ENCODE measurements around the gene FUT6.
"Not testable (repeated sequence)": the region's sequence is repeated elsewhere in the genome, so short reads cannot be mapped to it uniquely, and the experiment has no call there.

Gene FUT6

DNA sequence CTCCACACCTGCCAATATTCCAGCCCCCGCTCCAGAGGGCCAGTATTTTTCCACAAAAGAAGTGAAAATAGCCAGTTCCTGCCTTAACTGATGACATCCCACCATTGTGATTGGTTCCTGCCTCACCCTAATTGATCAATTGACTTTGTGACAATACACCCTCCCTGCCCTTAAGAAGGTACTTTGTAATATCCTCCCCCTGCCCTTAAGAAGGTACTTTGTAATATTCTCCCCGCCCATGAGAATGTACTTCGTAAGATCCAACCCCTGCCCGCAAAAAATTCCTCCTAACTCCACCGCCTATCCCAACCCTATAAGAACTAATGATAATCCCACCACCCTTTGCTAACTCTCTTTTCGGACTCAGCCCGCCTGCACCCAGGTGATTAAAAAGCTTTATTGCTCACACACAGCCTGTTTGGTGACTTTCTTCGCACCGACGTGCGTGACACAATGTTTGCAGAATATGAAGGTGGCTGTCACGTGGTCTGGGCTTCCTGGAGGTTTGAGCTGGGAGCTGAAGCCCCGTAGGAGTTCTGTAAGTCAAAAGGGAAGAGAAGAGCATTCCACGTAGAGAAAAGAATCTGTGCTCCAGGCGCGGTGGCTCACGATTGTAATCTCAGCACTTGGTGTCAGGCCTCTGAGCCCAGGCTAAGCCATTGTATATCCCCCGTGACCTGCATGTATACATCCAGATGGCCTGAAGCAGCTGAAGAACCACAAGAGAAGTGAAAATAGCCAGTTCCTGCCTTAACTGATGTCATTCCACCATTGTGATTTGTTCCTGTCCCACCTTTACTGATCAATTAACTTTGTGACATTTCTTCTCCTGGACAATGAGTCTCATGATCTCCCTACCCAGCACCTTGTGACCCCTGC, 17.9 kb upstream of the FUT6 start:
- no peak for DNase-seq (ENCODE audit: low spot score)

DNA sequence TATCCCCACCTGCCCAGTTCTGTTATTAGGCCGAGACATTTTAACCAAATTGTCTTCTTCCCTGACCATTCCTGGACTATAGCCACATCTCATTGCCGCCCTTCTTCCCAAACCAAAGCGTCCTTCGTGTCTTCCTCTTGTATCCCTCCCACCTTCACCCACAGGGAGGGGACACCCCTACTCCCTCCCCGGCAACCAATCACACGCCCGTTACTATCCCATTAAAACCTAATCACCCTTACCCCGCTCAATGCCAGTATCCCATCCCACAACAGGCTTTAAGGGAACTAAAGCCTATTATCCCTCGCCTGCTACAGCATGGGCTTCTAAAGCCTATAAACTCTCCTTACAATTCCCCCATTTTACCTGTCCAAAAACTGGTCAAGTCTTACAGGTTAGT, 15.6 kb upstream of the FUT6 start:
- not testable (repeated sequence) for DNase-seq (ENCODE audit: low spot score)

DNA sequence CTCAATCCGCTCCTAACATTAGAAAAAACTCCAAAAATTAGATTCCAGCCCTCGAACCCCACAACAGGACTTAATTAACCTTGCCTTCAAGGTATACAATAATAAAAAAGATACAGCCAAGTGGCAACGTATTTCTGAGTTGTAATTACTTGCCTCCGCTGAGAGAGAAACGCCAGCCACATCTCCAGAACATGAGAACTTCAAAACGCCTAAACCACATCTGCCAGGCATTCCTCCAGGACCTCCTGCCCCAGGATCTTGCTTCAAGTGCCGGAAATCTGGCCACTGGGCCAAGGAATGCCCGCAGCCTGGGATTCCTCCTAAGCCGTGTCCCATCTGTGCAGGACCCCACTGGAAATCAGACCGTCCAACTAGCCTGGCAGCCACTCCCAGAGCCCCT, 14.6 kb upstream of the FUT6 start:
- not testable (repeated sequence) for DNase-seq (ENCODE audit: low spot score)

DNA sequence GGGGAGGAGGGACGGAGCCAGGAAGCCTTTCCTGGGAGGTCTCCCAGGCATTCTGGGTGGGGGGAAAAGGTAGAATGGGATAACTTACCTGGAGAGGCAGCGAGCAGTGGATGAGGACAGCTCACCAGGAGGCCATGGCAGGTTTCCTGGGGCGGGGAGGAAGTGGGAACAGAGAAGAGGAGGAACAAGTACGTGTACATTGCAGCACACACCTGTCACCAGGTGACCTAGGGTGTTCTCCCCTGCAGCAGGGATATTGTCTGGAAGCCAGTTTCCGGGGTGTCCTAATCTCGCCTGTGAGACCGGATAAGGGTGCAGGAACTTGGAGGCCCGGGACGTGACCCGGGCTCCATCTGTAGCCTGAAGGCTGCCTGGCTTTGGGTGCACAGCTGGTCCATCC, 11.8 kb upstream of the FUT6 start, which contains the start of gene FUT3:
TSS of gene FUT3 (minus strand) at position 148 of the 400 bp plus-strand sequence.
- DNase-seq (ENCODE audit: low spot score), result no peak

DNA sequence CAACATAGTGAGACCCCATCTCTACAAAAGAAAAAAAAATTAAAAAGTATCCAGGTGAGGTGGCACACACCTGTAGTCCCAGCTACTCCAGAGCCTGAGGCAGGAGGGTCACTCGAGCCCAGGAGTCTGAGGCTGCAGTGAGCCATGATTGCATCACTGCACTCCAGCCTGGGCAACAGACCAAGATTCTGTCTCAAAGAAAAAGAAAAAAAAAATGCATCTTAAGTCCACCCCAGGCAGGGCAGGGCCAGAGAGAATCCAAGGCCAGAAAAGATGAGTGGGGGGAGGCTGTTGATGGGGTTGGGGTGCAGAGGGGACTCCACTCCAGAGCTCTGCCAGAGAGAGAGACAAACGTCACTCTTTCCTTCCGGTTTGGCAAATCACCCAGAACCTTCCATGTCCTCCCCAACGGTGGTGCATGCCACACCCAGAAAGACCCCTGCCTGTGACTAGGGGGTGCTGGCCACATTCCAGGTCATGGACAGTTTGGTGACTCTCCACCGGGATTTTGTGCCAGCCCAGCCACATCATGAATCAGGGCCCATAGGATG, 11.3 kb upstream of the FUT6 start:
- DNase-seq (ENCODE audit: low spot score), result no peak

DNA sequence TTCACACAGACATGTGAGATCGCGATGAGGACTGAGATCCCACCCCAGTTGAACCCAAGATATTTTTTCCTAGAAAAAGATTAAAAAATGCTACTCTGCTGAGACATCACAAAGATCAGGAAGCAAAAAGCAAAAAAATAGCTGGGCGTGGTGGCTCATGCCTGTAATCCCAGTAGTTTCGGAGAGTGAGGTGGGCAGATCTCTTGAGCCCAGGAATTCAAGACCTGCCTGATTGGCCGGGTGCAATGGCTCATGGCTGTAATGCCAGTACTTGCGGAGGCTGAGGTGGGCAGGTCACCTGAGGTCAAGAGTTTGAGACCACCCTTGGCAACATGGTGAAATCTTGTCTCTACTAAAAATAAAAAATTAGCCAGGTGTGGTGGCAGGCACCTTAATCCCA, 10.7 kb upstream of the FUT6 start:
- DNase-seq (ENCODE audit: low spot score), result no peak

DNA sequence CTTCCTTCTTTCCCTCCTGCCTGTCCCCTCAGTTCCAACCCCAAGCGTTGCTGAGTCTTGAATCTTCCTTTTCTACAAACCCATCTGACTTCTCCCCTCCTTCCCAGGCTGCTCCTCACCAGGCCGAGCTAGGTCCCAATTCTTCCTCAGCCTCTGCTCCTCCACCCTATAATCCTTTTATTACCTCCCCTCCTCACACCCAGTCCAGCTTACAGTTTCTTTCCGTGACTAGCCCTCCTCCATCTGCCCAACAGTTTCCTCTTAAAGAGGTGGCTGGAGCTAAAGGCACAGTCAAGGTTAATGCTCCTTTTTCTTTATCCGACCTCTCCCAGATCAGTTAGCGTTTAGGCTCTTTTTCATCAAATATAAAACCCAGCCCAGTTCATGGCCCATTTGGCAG, 9.1 kb upstream of the FUT6 start:
- not testable (repeated sequence) for DNase-seq (ENCODE audit: low spot score)

DNA sequence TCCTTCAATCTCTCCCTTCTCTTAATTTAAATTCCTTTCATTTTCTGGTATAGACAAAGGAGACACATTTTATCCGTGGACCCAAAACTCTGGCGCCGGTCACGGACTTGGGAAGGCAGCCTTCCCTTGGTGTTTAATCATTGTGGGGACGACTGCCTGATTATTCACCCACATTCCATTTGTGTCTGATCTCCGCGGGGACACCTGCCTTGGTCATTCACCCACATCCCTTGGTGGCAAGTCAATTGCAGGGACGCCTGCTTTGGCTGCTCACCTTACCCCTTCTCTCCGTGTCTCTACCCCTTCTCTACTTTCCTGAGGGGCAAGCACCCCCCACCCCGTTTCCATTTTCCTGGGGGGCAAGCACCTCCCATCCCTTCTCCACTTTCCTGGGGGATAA, 8.3 kb upstream of the FUT6 start:
- DNase-seq (ENCODE audit: low spot score), result not testable (repeated sequence)

DNA sequence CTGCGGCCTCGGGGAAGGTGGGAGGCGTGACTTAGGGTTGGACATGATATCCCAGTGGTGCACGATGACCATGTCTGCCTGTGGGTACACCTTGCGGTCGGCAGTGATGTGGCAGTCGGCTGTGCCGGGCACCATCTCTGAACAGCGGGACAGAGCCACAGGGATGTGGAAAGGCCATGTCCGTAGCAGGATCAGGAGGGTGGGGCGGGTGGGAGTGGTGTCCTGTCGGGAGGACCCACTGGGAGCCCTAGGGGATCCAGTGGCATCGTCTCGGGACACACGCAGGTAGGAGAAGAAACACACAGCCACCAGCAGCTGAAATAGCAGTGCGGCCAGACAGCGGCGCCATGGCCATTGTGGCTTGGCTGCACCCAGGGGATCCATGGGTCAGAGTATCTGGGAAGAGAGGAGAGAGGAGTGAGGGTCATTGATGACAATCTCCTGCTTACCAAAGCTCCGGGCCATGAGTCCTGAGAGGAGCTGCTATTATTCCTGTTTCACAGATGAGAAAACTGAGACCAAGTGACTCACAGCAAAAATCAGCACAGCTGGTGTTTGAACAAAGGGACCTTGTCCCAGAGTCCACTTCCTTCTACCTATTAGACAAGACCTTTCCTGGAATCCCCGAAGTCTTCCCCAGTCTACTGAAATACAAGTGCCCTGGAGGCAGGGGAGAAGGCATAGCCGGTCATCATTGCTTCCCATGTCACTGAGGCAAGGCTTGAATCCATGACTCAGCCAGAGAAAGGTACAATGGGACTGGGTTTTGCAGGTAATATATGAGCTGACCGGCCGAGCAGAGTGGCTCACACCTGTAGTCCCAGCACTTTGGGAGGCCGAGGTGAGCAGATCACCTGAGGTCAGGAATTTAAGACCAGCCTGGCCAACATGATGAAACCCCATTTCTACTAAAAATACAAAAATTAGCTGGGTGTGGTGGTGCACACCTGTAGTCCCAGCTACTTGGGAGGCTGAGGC, 5.2 kb upstream of the FUT6 start:
- no peak for DNase-seq (ENCODE audit: low spot score)

DNA sequence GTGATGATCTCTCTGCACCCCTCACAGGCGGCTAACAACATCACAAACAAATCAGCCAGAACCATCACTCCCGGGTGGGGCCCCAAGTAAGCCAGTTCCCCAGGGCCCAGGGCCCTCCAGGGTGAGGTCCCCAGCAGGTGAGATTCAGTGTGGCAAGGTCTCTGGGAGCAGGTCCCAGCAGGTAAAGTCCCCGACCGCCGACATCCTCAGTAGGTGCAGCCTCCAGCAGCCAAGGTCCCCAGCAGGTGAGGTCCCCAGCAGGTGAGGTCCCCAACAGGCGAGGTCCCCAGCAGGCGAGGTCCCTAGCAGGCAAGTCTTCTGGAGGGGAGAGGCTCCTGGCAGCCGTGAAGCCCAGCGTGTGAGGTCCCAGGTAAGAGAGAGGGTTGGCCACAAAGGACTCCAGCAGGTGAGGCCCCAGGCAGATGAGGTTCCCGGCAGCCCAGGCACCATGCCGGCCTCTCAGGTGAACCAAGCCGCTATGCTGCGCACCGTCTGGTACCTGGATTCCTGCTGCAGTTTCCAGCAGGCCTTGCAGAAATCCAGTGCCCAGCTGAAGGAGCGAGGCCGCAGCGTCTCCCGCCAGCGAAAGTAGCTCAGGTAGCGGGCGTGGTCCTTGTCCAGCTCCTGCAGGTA, 3.9 kb upstream of the FUT6 start:
- no peak for DNase-seq (ENCODE audit: low spot score)

DNA sequence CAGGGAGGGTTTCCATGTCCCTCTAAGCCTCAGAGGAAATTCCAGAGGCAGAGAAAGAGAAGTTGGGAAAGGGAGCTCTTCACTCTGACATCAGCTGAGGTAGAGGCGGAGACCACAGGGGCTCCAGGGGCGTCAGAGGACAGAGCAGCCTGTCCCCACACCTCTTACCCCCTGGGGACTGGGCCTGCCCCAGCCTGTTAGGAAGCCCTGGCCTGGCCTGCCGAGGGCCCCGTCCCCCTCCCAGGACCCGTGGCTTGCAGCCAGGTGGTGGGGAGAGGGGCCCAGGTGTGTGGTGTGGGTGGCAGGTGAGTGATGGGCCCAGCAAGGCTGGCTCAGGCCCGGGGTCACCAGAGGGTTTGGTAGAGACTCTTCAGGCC, 2.2 kb upstream of the FUT6 start:
- not testable (repeated sequence) for DNase-seq (ENCODE audit: low spot score)

DNA sequence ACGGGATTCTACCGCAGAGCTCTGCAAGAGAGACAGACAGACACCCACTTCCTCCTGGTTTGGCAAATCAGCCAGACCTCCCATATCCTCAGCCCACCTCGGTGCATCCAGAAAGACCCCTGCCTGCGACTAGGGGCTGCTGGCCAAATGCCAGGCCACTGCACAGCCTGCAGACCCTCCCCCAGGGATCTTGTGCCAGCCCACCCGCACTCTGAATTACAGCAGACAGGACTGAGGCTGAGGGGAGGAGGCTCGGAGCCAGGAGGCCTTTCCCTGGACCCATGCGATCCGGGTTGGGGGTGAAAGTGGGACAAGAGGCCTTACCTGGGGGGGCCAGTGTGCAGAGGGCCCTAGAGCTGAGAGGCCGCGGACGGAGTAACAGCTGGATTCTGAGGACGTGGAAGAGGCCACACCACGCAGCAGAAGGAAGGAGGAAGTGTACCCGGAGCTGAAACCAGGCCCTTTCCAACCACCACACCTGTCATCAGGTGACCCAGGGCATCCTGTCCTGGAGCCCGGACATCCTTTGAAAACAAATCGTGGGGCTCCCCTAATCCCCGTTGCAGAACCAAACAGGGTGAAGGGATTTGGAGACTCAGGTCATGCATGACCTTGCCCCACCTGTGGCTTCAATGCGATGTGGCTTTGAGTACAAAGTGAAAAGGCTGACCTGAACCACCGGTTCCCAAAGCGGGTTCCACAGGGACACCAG, 993 bp downstream of the FUT6 start:
- DNase-seq (ENCODE audit: low spot score), result no peak

DNA sequence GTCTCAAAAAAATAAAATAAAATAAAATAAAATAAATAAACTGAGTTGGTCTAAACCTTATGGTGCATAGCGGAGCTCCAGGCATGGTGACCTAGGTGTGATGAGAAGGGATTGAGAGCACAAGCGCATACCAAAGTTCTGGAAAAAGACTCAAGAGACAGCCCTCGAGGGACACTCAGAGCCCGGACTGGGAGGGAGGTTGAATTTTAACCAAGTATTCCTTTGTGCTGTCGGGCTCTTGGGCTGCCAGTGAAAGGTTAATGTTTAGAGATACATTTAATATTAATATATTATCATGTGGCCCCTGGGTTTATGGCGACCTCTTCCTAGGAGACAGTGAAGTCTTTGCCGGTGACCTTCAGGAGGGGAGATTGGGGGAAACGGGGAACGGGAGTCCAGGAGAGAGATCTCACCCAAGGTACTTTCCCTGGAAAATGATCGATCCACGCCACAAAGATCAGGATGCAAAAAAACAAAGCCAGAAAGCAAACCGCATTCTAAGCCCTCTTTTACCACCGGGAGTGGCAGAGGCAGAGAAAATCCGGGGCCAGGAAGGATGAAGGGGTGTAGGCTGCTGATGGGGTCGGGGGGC, 1.6 kb downstream of the FUT6 start:
- DNase-seq (ENCODE audit: low spot score), result no peak

DNA sequence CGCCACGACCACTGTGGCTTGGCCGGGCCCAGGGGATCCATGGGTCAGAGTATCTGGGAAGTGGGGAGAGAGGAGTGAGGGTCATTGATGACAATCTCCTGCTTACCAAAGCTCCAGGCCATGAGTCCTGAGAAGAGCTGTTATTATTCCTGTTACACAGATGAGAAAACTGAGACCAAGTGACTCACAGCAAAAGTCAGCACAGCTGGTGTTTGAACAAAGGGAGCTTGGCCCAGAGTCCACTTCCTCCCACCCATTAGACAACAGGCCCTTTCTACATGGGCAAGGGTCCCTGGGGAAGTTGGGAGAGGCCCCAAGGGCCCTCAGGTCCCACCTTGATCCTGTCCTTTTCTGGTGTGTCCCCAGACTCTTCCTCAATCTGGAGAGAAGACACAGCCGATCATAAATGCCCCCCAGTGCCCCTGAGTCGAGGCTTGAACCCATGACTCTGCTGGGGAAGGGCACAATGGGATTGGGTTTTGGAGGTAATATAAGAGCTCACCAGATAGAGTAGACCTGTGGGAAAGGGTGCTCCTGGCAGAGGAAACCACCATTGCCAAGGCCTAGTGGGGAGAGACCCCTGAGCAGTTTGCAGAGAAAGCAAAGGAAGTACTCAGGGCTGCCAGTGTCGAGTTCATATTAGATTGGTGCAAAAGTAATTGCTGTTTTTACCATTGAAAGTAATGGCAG, 6.8 kb downstream of the FUT6 start:
- no peak for DNase-seq (ENCODE audit: low spot score)

DNA sequence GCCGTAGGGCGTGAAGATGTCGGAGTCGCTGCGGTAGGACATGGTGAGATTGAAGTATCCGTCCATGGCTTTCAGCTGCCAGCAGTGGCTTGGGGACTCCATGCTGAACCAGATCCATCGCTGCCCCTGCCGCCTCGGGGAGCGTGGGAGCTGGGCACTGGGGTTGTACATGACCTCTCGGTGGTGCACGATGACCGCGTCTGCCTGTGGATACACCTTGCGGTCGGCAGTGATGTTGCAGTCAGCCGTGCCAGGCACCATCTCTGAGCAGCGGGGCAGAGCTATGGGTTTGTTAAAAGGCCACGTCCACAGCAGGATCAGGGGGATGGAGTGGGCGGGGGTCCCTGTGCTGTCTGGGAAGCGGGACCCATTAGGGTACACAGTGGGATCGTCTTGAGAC, 7.4 kb downstream of the FUT6 start:
- DNase-seq (ENCODE audit: low spot score), result no peak

DNA sequence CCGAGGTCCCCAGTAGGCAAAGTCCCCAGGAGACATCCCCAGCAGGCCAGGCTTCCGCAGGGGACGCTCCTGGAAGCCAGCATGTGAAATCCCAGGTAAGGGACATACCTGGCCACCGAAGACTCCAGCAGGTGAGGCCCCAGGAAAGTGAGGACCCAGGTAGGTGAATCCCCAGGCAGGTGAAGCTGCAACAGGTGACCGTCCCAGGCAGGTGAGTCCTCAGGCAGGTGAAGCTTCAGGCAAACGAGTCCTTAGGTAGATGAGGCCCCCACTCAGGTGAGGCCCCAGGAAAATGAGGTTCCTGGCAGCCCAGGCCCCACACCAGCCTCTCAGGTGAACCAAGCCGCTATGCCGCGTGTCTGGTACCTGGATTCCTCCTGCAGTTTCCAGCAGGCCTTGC, 8.3 kb downstream of the FUT6 start:
- DNase-seq (ENCODE audit: low spot score), result no peak

DNA sequence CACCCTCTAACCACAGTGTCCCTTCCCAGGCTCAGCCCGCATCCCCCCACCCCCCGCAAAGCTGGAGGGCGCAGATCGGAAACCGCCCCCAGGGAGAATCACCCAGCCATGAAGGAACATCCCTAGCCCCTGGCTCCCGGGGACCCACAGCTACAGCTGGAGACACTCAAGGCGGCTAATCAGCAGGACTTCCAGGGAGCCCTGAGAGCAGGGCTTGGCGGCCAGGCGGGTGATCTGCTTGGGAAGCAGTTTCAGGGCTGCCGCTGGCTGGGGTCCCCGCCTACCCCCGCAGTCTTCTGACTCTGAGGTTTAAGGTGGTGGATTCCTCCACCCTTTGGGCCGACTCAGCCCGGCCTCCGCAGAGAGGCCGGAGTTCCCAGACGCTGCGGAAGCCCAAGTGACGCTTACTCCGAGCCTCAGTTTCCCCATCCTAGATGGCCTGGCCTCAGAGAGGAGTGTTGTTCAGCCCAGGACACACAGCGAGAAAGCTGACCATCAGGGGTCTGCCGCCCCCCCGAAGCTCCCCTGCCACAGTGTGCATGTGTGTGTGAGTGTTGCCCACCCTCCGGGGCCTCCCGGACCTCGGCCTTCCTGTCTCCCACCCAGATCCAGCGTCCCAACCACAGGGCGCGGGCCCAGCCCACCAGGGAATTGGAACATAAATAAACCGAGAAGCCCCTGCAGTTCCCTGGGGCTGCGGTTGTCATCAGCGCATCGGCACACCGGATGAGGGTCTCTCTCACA, 9.8 kb downstream of the FUT6 start:
- DNase-seq (ENCODE audit: low spot score), result no peak

DNA sequence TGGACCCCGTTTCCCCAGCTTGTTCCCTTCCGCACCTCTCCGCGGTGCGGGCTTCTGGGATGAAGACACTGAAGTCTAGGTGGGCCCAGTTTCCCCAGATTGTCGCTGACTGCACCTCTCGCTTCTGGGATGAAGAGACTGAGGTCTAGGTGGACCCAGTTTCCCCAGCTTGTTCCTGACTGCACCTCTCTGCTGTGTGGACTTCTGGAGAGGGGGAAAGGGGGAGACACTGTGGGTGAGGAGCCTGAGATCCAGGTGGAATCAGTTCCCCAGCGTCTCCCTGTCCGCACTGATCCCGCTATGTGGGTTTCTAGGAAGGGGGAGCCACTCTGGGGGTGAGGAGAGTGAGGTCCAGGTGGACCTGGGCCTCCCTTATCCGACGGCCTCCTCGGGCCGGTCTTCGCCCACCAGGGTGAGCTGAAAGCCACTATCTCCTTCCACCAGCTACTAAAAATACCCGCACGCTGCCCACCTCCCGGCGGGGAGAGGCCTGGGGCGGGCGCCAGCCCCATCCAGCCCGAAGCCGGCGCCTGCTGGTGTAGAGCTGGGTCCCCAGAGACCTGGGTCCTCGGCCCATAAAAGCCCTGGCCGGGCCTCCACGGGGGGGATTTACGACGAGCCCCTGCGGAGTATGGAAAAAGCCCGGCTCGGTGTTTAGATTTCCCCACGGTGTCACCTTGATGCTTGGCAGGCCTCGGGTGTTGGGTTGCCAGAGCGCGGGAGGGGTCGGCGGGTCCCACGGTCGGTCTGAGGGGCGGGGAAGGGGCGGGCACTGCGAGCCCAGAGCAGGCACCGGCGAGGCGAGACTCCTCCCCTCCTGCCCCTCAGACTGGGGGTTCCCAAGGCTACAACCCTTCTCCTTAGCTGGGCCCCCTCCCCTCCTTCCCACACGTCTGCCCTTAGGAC, 10.6 kb downstream of the FUT6 start:
- DNase-seq (ENCODE audit: low spot score), result peak; percentile 61

All from germinal center (tissue), 1 donor.